Stimulated activated CD8-positive, alpha-beta memory T cell treated with anti-CD3 and anti-CD28 coated beads, Interleukin-7, amount 100 ng/mL, for 24 hours (primary cell): Measurements from ENCODE around the gene TP53I11.

Experiments used
- DNase-seq: peaks from one replicate; pipeline ENCODE4 v3.0.0-alpha.2; 2020; ENCODE audit warnings: low read depth

TP53I11 gene

DNA sequence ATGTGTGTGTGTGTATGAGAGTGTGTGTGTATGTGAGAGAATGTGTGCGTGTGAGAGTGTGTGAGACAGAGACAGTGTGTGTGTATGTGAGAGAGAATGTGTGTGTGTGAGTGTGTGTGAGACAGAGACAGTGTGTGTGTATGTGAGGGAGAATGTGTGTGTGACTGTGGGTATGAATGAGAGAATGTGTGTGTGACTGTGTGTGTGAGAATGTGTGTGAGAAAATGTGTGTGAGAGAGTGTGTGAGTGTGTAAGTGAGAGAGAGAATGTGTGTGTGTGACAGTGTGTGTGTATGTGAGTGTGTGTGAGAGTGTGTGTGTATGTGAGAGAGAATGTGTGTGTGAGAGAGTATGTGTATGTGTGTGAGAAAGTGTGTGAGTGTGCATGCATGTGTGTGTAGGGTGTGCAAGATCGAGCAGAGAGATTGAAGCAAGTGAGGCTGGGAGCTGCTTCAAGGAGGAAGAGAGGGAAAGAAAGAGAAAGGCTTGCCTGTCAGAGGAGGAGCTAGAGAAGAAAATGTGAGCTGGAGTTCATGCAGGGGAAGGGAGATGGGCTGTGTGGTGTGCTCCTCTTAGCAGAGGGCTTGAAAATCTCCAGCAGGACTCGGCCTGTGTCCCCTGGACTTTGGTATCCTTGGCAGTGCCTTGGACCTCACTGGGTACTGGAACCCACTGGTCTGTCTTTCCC is 27.7 kb upstream of the TP53I11 start:
- no peak for DNase-seq

DNA sequence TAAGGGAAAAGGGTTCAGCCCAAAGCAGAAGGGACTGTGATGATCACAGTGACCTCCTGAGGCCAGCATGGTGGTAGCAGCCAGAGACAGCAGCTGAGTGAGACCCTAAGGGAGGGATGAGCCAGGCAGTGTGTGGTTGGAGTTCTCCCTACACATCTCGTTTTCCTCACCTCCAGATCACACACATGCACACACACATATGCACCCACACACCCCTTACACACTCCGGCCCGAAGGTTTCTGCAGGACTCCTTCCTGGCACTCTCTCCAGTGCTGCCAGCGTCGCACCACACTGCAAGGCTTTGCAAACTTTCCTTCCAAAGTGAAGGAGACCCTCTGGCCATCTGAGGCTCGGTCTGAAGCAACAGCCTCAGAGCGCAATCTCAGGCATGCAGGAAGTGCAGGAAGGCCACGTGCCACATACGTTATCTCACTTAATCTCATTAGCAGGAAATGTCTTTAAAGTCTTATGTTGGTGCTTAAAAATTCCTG is 26.9 kb upstream of the TP53I11 start:
- DNase-seq, result no peak

DNA sequence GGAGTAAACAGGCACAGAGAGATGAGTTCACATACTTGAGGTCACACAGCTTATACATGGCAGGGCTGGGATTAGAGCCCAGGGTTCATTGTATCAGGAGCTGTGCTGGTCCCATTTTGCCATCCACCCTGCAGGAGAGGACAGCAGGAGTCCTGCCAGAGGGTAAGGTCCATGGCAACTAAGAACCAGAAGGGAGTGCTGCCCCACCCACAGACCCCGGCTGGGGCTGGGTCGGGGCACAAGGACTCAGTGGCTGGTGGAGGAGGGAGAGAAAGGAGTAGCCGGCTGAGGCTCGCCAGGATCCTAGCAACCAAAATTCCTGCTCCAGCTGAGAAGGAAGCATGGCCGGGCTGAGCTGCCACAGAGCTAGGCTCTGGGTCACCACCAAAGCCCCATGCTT is 25.9 kb upstream of the TP53I11 start:
- DNase-seq, result no peak

DNA sequence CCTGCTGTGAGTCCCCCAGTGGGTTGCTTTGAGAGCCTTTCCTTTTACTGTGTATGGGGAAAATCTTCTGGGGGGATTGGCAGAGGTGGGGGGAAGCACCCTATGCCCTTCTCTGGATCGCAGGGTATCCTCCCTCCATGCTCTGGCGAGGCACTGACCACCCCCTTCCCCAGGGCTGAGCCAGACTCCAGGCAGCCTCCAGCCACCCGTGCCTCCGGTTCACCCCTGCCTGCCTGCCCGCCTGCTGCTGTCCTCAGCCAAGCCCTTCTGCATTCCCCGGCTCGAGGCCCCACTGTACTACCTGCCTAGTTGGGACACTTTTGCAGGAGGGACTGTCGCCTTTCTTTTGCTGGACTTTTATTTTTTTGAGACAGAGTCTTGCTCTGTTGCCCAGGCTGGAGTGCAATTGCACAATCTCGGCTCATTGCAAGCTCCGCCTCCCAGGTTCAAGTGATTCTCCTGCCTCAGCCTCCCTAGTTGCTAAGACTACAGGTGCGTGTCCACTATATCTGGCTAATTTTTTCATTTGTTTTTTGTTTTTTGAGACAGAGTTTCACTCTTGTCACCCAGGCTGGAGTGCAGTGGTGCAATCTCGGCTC is 23.8 kb upstream of the TP53I11 start:
- DNase-seq, result no peak

DNA sequence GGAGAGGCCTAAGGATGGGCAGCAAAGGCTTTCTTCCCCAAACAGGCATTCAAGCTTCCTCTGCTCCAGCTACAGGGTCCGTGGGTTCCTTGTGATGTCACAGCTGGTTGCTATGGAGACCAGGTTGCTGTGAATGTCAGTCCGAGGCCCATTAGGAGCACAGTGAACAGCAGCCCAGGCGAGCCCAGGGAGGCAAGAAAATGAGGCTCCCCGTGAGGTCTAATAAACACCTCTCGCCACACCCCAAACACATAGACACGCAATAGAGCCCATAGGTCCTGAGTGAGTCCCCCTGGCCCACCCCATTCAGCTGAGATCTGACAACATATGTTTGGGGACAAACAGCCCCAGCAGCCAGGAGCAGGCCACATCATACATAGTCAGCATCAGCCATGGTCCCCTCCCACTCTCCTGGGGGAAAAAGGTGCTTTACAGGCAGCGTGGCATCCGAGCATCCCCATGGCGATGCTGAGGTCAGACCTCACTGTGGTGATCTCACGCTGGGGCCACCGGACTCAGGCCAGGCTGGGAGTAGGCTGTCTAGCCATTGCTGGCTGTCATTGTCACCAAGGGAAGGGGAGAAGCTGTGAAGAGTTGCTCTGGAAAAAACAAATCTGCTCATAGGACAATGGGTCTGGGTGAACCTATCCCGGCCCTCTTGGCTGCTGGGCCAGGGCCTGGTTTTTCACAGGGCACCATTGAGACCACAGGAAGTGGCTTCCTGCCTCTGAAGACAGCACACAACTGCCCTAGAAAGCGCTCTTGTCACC is 23.1 kb upstream of the TP53I11 start:
- no peak for DNase-seq

DNA sequence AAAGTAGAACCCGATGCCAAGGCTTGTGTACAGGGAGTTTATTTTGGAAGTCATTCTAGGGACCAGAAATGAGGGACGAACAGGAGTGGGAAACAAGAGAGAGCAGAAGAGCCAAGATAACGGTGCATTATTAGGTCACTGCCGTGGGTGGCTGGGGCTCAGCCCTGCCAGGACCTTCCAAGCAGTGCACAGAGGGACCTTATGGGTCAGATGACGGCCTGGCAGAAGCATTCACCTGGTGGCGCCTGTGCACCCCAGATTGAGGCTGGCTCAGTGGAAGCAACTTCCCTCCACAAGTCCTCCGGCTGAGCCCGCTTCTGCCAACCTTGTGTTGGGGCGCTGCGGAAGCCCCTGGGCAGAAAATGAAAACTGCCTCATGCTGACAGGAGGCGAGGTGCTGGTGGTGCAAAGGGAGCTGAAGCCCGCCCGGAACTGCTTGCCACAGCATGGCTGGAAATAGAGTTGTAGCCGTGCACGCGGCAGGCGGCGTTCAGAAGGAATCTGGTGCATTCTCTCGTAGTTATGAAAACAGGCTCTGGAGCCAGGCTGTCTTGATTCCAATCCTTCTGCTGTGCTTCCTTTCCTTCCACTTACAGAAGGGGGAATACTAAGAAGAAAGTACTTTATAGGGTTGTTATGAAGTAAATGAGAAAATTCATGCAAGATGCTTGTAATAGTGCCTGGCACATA is 22.2 kb upstream of the TP53I11 start:
- DNase-seq, result no peak

DNA sequence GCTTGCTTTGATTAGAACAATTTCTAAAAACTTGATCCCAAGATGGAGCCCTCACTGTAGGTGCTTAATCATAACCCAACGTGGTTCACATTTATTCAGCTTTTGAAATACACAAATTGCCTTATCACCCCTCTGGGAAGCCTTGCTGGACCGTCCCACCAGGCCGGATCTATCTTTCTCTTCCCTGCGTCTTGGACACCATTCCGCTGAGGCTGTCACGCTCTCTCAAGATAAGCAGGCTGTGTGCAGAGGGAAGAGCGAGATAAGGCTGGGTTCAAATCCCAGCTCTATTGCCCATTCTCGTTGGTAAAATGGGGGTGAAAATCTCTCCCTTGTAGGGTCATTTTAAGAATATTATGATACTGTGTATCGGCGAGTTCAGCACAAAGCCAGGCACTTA is 20.5 kb upstream of the TP53I11 start:
- DNase-seq, result no peak

DNA sequence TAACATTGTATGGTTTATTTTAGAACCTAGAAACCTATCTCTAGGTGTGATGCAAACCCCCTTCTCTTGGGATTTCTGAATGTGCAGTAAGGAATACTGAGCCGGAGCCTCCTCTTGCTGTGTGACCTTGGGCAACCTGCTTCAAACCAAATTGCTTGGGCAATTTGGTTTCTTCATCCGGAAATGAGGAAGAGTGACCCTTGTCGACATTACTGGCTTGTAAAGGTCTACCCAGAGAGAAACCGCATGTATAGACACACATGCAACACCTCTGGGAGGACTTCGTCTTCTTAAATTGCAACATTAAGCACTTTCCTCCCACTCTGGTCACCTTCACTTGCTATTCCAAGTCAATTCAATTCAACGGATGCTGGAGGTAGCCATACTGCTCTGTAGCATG is 19.6 kb upstream of the TP53I11 start:
- no peak for DNase-seq

DNA sequence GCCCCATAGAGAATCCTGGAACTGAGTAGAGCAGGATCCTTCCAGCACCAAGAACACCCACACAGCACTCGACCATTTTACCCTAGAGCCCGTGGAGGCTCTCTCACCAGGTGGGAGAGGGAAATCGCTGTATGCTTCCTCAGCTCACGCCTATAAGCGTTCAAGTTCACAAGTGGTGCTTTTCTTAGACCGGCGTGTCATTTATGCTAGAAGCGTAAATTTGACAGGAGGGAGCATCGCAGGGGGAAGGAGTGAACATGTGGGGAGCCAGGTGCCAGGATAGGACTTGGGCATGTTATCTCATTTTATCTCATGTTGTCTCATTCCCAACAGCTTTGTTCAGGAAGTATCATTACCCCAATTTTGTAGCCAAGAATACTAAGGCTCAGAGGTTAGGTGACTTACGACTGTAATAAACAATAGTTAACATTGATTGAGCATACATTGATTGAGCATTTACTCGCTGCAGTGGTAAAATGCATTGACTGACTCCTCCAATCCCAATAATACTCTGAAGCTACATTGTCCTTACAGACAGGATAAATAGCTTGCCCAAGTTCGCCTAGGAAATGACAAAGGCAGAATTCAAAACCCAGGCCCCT is 19.1 kb upstream of the TP53I11 start:
- DNase-seq, result no peak

DNA sequence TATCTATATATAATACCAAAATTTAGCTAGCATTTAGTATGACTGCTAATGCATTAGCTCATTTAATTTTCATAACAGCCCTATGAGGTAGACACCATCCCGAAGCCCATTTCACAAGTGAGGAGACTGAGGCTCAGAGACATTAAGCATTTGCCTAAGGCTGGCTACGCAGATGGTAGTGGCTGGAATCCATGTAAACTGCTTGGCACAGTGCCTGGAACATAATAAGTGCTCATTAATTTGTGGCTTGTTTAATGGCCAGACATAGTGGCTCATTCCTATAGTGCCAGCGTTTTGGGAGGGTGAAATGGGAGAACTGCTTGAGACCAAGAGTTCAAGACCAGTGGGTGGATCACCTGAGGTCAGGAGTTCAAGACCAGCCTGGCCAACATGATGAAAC is 17.8 kb upstream of the TP53I11 start:
- DNase-seq, result no peak

DNA sequence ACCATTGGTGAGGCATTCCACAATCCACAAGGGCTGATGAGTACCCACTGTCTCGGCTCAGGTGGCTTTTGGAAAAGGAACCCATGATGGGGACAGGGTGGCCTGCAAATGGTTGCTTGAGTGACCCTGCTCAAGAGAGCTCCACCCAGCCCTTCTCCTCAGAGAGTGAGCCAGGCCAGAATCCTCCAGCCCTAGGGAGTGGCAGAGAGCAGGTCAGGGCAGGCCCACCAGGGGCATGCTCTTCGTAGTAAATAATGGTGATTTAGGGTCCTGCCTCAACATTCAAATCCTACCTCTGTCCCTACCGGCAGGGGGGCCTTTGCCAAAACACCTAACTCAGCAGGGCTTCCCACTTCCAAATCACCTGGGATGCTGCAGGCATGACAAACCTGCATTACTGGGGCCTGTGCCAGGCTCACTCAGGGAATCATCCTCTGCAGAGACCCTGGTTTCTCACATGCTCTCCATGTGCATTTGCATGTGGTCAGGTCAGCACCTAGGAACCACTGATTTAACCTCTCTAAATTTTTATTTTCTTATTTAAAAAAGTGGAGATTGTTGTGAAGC is 17.3 kb upstream of the TP53I11 start:
- no peak for DNase-seq

DNA sequence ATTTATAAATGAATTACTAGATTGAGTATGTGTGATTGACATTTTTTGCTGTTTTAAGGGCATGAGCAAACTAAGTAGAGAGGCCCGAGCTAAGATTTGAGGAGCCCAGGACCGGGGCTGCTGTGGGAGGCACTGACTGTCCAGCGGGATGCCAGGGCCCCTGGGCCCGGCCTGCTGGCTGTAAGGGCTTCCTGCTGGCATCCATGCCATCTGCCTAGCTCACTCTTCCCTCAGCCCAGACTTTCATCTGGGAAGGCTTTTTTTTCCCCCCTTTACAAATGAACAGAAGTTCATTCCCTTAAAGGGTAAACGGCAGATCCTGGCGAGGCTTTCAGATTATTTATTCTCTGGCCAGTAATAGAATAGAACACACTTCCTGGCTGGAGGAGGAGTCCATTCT is 16.0 kb upstream of the TP53I11 start:
- DNase-seq, result no peak

DNA sequence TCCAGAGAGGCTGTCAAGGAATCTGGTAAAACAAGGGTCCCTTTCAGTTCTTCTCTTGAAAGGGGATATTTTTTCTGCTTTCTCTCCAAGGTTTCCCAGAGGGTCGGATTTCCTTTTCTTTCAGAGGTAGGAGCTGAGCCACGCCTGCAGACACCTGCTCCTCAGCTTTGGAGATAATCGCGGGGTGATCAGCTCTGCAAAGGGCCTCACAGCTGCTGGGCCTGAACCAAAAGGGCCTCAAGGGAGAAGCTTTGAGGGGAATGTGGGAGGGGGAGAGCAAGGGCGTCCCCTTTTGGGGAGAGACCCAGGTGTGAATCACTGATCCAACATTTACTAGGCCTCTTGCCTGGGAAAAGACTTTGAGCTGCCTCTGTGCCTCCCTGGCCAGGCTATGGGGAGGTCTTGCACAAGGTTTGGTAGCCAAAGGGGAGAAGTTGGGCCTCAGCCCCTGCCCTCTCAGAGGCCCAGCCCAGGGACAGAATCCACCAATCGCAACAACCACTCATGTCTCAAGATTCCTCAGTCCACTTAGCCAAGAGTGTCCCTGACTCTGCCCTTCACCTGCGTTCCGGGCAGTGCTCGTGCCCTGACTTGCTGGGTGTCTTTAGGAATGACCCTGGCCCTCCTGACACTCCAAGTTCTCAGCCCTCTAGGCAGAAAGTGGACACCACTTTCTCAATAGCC is 14.0 kb upstream of the TP53I11 start:
- no peak for DNase-seq

DNA sequence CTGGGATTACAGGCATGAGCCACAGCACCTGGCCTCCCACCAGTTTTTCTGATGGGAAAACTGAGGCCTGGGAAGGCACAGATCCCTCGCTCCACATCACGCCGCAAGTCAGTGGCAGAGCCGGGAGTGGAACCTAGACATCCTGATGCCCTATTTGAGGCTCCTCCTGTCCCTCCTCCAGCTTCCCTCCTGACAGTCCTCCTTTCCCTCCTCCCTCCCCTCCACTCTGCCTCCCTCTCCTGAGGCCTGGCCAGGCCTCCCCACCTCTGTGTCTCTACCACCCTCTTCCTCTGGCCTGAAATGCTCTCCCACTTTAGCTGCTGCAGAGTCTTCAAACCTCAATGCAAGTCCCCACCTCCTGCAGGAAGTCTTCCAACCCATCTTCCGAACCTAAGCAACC is 13.3 kb upstream of the TP53I11 start:
- DNase-seq, result no peak

DNA sequence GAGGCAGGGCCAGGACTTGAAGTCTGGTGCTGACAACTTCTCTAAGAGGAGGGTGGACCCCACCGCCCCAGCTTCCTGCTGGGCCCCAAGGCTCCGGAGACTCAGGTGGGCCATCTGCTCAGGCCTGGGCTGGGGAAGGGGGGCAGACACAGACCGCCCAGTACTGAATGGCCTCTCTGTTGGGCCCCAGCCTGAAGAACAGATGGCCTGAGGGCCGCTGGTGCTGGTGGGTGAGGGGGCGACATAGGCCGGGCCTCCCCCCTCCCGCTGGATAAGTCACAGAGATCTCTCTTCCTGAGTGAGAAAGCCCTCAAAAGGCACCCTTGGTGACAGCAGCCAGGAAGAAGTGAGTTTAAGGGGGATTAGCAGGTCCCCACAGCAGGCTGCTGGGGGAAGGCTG is 12.5 kb upstream of the TP53I11 start:
- no peak for DNase-seq

DNA sequence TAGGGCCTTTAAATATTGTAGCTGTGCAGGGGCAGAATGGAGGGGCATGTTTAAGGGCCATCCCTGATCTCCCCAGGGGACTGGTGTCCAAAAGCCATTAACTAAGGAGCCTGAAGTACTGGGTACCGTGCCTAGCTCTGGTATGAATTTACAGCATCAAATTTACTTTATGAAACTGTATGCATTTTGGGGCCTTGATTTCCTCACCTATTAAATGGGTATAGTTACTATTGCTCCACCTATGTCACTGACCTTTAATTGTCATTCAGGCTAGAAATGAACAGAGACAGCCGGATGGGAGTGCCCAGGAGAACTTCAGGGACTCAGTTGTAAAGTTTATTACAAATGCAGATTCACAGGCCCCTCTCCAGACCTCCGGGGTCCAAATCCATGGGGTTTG is 11.8 kb upstream of the TP53I11 start:
- no peak for DNase-seq

DNA sequence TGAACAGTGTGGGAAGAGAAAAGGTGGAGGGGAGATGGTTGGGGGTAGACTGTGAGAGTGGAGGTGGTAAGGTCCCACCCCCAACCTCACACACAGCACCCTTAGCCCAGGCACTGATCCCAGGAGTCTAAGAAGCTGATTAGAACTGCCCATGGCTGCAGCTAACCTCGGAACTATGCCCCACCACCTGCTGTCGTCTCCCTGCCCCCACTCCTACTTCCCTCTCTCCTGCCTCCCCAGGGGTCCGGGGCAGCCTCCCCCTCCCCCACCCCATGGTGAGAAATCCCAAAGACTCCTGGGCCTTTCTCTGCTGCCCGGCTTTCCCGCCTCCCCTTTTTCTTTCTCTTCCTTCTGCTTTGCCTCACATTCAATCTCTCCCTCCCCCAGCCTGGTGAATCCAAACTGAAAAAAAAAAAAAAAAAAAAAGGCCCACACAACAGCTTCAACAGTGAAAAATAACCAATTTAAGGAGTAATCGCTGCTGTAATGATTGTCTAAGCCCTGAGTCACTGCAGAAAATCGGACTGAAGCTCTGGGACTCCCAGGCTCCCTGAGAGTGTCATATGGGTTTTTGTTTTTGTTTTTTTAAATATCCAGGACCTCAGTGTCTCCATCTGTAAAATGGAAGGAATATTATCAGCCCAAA is 9.6 kb upstream of the TP53I11 start:
- no peak for DNase-seq

DNA sequence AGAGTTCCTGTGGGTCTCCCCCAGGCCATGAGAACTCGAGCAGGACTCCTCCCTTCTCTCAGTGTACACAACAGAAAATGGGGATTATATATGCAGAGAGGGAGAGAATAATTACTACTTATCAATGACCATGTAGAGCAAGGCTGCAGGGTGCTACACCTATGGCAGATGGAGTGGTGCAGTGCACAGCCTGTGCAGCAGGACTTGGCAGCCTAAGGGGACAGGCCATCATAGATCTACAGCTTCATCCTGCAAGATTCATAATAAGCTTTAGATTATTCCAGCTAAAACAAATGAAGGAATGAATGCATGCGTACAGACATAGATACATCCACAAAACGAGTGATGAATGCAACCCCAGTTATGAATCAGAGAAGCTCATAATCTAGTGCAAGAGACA is 8.4 kb upstream of the TP53I11 start:
- no peak for DNase-seq

DNA sequence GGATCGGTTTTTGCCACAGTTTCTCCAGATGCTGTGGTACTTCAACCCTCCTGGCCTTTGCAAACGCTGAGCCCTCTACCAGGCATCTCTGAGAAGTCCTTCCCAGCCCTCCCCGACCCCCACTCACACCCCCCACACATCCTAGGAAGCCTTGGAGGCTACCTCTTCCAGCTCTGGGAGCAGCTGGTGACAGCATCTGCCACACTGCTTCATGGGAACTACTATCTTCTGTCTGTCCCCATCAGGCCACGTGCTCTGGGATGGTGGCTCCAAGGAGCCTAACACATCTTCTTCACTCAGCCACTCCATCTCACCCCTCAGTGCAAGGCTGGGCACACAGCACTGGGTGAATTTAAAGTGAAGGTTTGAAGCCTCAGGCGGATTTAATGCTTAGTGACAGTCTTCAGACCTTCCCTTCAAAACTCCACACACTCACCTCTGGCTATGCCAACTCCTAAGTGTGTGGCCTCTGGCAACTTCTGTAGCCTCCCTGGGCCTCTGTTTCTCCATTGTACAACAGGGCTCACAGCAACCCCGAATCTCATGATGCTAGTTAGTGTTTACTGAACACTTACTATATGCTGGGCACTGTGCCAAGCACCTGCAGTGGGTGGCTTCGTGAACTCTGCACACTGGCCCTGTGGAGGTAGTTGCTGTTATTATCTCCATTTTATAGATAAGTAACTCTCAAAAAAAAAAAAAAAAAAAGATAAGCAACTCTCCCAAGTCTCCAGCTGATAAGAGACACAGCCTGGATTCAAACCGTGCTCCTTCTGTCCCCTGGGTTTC is 7.3 kb upstream of the TP53I11 start:
- no peak for DNase-seq

DNA sequence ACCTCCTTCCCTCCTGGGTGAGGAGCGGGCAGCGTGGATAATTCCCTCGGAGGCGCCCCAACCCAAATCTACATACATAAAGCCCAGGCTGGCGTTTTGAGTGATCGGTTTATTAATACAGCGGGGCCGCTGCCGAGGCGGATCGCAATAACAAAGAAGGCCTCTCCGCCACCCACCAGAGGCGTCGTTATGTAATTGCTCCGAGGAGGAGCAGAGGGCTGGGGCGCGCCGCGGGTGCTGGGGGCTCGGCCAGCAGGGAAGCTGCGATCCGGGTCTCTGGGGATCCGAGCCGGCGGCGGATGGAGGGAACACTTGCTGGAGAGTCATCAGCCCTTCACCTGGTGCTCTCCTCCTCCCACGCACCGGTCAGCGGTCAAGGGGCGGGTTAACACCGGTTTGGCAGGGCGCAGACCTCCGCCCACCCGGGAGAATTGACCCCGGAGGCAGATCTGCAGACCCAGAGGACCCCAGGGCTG is 6.4 kb upstream of the TP53I11 start:
- no peak for DNase-seq
